Activated CD4-positive, alpha-beta memory T cell treated with anti-CD3 and anti-CD28 coated beads for 36 hours (primary cell): Measurements from ENCODE around the gene SLIT2. TPM values are rescaled to one million over a fixed set of nuclear protein-coding genes. Genes with fewer than 3 reads are reported as not detected.

Experiments used
- CTCF ChIA-PET: fragments of 350-600 bp; sonication (Branson Sonifier 250); formaldehyde crosslinking; loops from one replicate; lab custom pipeline; 2021; ENCODE audit warnings: antibody characterized with exemption, inconsistent platforms; lab: Charles Lee
- POLR2A ChIA-PET: fragments of 350-600 bp; sonication (Branson Sonifier 250); formaldehyde crosslinking; loops from one replicate; lab custom pipeline; 2021; ENCODE audit warnings: antibody characterized with exemption; lab: Charles Lee
- DNase-seq: peaks from one replicate; pipeline ENCODE4 v3.0.0-alpha.2; 2020
- H3K27ac Mint-ChIP-seq: one replicate; pipeline ENCODE4 v1.8.0; 2021; ENCODE audit warnings: mixed read lengths
- H3K27me3 Mint-ChIP-seq: one replicate; pipeline ENCODE4 v1.8.0; 2021; ENCODE audit warnings: mixed read lengths
- H3K36me3 Mint-ChIP-seq: one replicate; pipeline ENCODE4 v1.8.0; 2021; ENCODE audit warnings: mixed read lengths
- H3K4me1 Mint-ChIP-seq: one replicate; pipeline ENCODE4 v1.8.0; 2021; ENCODE audit warnings: low read depth, mixed read lengths
- H3K4me3 Mint-ChIP-seq: one replicate; pipeline ENCODE4 v1.8.0; 2021; ENCODE audit warnings: mild to moderate bottlenecking, mixed read lengths
- H3K9me3 Mint-ChIP-seq: one replicate; pipeline ENCODE4 v1.8.0; 2021; ENCODE audit warnings: mixed read lengths
- intact Hi-C: fragments of 100-400 bp; cut with micrococcal nuclease; formaldehyde crosslinking; loops from one replicate; pipeline ENCODE4 v1.15.1; 2023
- total RNA-seq, 2 experiments: library from RNA; stranded (reverse); gene quantifications; one replicate each; pipeline ENCODE4 v1.2.3, GENCODE V29; 2021

SLIT2 gene
- total RNA-seq, 2 experiments from 2014 or later = not detected

GRCh38 chr4:20253283-20253734 lies 1.6 kb downstream of the SLIT2 start:
- H3K4me1 Mint-ChIP-seq = peaks cover 6% of the 10 kb centered on the region
- H3K27ac Mint-ChIP-seq = no peak overlapping the region
- no peak for DNase-seq
- peaks cover 2% of the 10 kb centered on the region for H3K36me3 Mint-ChIP-seq
- H3K9me3 Mint-ChIP-seq = no peaks in the 10 kb centered on the region
- intact Hi-C loops = loop anchor here (10.0 kb wide), 1 partner anchor 1029 kb away; no protein-coding TSS in a partner anchor
- POLR2A ChIA-PET = no interaction called here
- CTCF ChIA-PET = no interaction called here
- peaks cover 39% of the 10 kb centered on the region for H3K27me3 Mint-ChIP-seq
- H3K4me3 Mint-ChIP-seq = no peak overlapping the region

GRCh38 chr4:20253735-20254409 lies 2.2 kb downstream of the SLIT2 start:
- POLR2A ChIA-PET = no interaction called here
- DNase-seq = no peak
- CTCF ChIA-PET = no interaction called here
- Mint-ChIP-seq H3K4me1 (peaks cover 6% of the 10 kb centered on the region), H3K9me3 (no peaks in the 10 kb centered on the region), H3K27ac (no peak overlapping the region), H3K27me3 (peaks cover 39% of the 10 kb centered on the region), H3K36me3 (peaks cover 2% of the 10 kb centered on the region), H3K4me3 (no peak overlapping the region)
- intact Hi-C loops = loop anchor here (10.0 kb wide), 1 partner anchor 1029 kb away; no protein-coding TSS in a partner anchor

GRCh38 chr4:20254511-20255250 lies 3.0 kb downstream of the SLIT2 start:
- no peaks in the 10 kb centered on the region for H3K9me3 Mint-ChIP-seq
- no peak overlapping the region for H3K27ac Mint-ChIP-seq
- H3K4me3 Mint-ChIP-seq = no peak overlapping the region
- H3K4me1 Mint-ChIP-seq = peaks cover 6% of the 10 kb centered on the region
- H3K27me3 Mint-ChIP-seq = peaks cover 39% of the 10 kb centered on the region
- ChIA-PET CTCF (no interaction called here), POLR2A (no interaction called here)
- peaks cover 2% of the 10 kb centered on the region for H3K36me3 Mint-ChIP-seq
- DNase-seq = no peak
- intact Hi-C loops = loop anchor here (10.0 kb wide), 1 partner anchor 1030 kb away; no protein-coding TSS in a partner anchor

- ChIA-PET POLR2A (no interaction called here), CTCF (no interaction called here)
- Mint-ChIP-seq H3K27ac (no peak overlapping the region), H3K4me3 (no peak overlapping the region), H3K36me3 (peaks cover 2% of the 10 kb centered on the region), H3K4me1 (peaks cover 6% of the 10 kb centered on the region), H3K9me3 (no peaks in the 10 kb centered on the region), H3K27me3 (peaks cover 39% of the 10 kb centered on the region)
- no peak for DNase-seq
- intact Hi-C loops = loop anchor here (10.0 kb wide), 1 partner anchor 1030 kb away; no protein-coding TSS in a partner anchor
These were observed 3.5 kb downstream of the SLIT2 start for GRCh38 chr4:20255251-20255586.

- Mint-ChIP-seq H3K4me3 (no peak overlapping the region), H3K27ac (no peak overlapping the region), H3K4me1 (peaks cover 6% of the 10 kb centered on the region), H3K9me3 (no peaks in the 10 kb centered on the region), H3K27me3 (peaks cover 33% of the 10 kb centered on the region), H3K36me3 (peaks cover 2% of the 10 kb centered on the region)
- intact Hi-C loops = loop anchor here (10.0 kb wide), 1 partner anchor 1031 kb away; no protein-coding TSS in a partner anchor
- ChIA-PET CTCF (no interaction called here), POLR2A (no interaction called here)
- no peak for DNase-seq
These were observed 4.1 kb downstream of the SLIT2 start for GRCh38 chr4:20255823-20256222.

- intact Hi-C loops = loop anchor here (10.0 kb wide), 1 partner anchor 1032 kb away; no protein-coding TSS in a partner anchor
- Mint-ChIP-seq H3K27me3 (peaks cover 28% of the 10 kb centered on the region), H3K9me3 (no peaks in the 10 kb centered on the region), H3K4me1 (peaks cover 6% of the 10 kb centered on the region), H3K4me3 (no peak overlapping the region), H3K36me3 (peaks cover 2% of the 10 kb centered on the region), H3K27ac (no peak overlapping the region)
- ChIA-PET CTCF (no interaction called here), POLR2A (no interaction called here)
- DNase-seq = no peak
These were observed 4.7 kb downstream of the SLIT2 start for GRCh38 chr4:20256381-20256881.

GRCh38 chr4:20259707-20260106 lies 8.0 kb downstream of the SLIT2 start:
- intact Hi-C loops = loop anchor here (10.0 kb wide), 1 partner anchor 1035 kb away; no protein-coding TSS in a partner anchor
- peaks cover 6% of the 10 kb centered on the region for H3K27me3 Mint-ChIP-seq
- H3K4me3 Mint-ChIP-seq = no peak overlapping the region
- H3K4me1 Mint-ChIP-seq = no peaks in the 10 kb centered on the region
- H3K9me3 Mint-ChIP-seq = no peaks in the 10 kb centered on the region
- H3K36me3 Mint-ChIP-seq = no peaks in the 10 kb centered on the region
- ChIA-PET POLR2A (no interaction called here), CTCF (interaction anchor here (1.0 kb wide), 1 partner anchor 12 kb away, joined by 3 read pairs; no protein-coding TSS in a partner anchor)
- no peak for DNase-seq
- H3K27ac Mint-ChIP-seq = no peak overlapping the region

GRCh38 chr4:20260821-20261220 lies 9.1 kb downstream of the SLIT2 start:
- Mint-ChIP-seq H3K4me1 (no peaks in the 10 kb centered on the region), H3K27ac (no peak overlapping the region), H3K36me3 (no peaks in the 10 kb centered on the region), H3K9me3 (no peaks in the 10 kb centered on the region), H3K27me3 (no peaks in the 10 kb centered on the region), H3K4me3 (no peak overlapping the region)
- CTCF ChIA-PET = no interaction called here
- POLR2A ChIA-PET = no interaction called here
- intact Hi-C loops = no loop called here
- no peak for DNase-seq

GRCh38 chr4:20262221-20262620 lies 10.5 kb downstream of the SLIT2 start:
- Mint-ChIP-seq H3K36me3 (no peaks in the 10 kb centered on the region), H3K4me1 (no peaks in the 10 kb centered on the region)
- POLR2A ChIA-PET = no interaction called here

GRCh38 chr4:20264688-20265087 lies 13.0 kb downstream of the SLIT2 start:
- CTCF ChIA-PET = interaction anchor here (2.4 kb wide), 1 partner anchor 17 kb away, joined by 6 read pairs; no protein-coding TSS in a partner anchor
- no peaks in the 10 kb centered on the region for H3K27me3 Mint-ChIP-seq
- no peak overlapping the region for H3K27ac Mint-ChIP-seq
- no peaks in the 10 kb centered on the region for H3K4me1 Mint-ChIP-seq
- no peak overlapping the region for H3K4me3 Mint-ChIP-seq
- H3K36me3 Mint-ChIP-seq = no peaks in the 10 kb centered on the region
- no peak for DNase-seq
- intact Hi-C loops = no loop called here
- peaks cover 2% of the 10 kb centered on the region for H3K9me3 Mint-ChIP-seq
- POLR2A ChIA-PET = no interaction called here

More at GRCh38 chr4:20262221-20262620, 10.5 kb downstream of the SLIT2 start:
- no peak for DNase-seq
- H3K9me3 Mint-ChIP-seq = no peaks in the 10 kb centered on the region
- H3K27ac Mint-ChIP-seq = no peak overlapping the region
- H3K27me3 Mint-ChIP-seq = no peaks in the 10 kb centered on the region
- no peak overlapping the region for H3K4me3 Mint-ChIP-seq
- intact Hi-C loops = no loop called here
- CTCF ChIA-PET = no interaction called here

- peaks cover 2% of the 10 kb centered on the region for H3K9me3 Mint-ChIP-seq
- intact Hi-C loops = no loop called here
- POLR2A ChIA-PET = no interaction called here
- DNase-seq = no peak
- CTCF ChIA-PET = interaction anchor here (2.4 kb wide), 1 partner anchor 18 kb away, joined by 6 read pairs; no protein-coding TSS in a partner anchor
- no peaks in the 10 kb centered on the region for H3K27me3 Mint-ChIP-seq
- no peak overlapping the region for H3K4me3 Mint-ChIP-seq
- no peaks in the 10 kb centered on the region for H3K36me3 Mint-ChIP-seq
- no peak overlapping the region for H3K27ac Mint-ChIP-seq
- H3K4me1 Mint-ChIP-seq = no peaks in the 10 kb centered on the region
These were observed 14.0 kb downstream of the SLIT2 start for GRCh38 chr4:20265726-20266125.
